LNCaP clone FGC (cell line): ENCODE results near the gene KLHDC8B.

ENCODE experiments used
- DNase-seq: peaks from one replicate; pipeline ENCODE4 v3.0.0-alpha.2; 2011; ENCODE audit warnings: low read depth
- H3K4me3 ChIP-seq: 2 replicates; pipeline ENCODE4 v1.5.1; 2011; ENCODE audit warnings: mild to moderate bottlenecking, low read depth, low read length, control low read depth
- CTCF ChIP-seq: IDR thresholded peaks from 2 replicates; pipeline ENCODE4 v1.5.1; 2012; ENCODE audit warnings: mild to moderate bottlenecking; ENCODE audit not compliant: control insufficient read depth, insufficient read depth; ENCODE audit errors: extremely low read depth

The KLHDC8B gene

GRCh38 chr3:49171119-49171774 is at the start of gene KLHDC8B:
TSS of gene KLHDC8B (plus strand) at chr3:49171598. CDS start at chr3:49172770, 1,172 bp downstream.
- DNase-seq, result peak; percentile 67
- H3K4me3 ChIP-seq, result peak within 1 kb of the TSS; percentile 72
- peak; percentile 85 for TF ChIP-seq CTCF

GRCh38 chr3:49122022-49122421 is 49.4 kb upstream of the KLHDC8B start:
- no peak for DNase-seq
- TF ChIP-seq CTCF, result no peak
- H3K4me3 ChIP-seq, result no peak overlapping the region

DNA sequence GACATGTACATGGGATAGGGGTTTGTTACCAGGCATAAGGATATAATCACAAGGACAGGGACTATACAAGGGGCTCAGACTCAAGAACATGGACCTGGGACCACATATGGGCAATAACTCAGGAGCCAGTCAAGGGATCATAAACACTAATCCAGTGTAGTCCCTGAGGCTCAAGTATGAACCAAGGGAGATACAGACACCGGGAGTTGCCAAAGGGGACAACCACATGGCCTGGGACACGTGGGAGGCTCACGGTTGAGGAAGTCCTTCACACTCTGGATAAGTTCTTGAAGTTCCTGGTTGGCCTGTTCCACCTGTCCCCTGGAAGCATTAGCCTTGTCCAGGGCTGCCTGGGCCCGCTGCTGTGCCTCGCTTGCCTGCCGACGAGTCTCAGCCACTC is 48.9 kb upstream of the KLHDC8B start:
- no peak for DNase-seq
- no peak overlapping the region for H3K4me3 ChIP-seq
- no peak for TF ChIP-seq CTCF

DNA sequence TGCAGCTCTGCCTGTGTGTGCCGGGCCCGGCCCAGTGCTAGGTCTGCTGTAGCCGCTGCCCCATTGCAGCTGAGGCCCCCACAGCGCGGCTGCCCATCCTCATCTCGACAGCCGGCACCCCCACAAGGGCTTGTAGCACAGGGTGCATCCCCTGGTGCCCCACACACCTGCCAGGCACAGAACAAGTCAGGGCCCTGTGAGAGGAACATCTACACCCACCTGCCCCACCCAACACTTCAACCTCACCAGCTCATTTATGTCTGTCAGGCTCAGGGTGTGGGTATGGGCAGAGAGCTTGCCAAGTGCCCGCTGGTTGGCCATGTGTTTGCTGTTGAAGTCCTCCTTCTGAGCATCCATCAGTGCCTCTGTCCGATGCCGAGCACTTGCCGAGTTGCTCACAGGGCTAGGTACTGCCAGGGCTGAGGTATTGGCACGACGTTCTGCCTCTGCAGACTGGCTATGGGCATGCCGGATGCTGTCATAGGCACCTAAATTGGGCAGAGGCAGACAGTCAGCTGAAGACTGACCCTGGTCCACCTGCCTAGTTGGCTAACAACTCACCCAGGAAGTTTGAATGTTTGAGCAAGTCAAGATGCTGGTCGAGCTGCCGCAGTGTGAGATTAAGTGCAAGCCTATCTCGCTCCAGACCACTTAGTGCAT is 48.4 kb upstream of the KLHDC8B start:
- H3K4me3 ChIP-seq, result no peak overlapping the region
- DNase-seq, result no peak
- TF ChIP-seq CTCF, result no peak

- no peak for TF ChIP-seq CTCF
- DNase-seq, result no peak
- no peak overlapping the region for H3K4me3 ChIP-seq
These were observed 47.7 kb upstream of the KLHDC8B start for GRCh38 chr3:49123687-49124086.

DNA sequence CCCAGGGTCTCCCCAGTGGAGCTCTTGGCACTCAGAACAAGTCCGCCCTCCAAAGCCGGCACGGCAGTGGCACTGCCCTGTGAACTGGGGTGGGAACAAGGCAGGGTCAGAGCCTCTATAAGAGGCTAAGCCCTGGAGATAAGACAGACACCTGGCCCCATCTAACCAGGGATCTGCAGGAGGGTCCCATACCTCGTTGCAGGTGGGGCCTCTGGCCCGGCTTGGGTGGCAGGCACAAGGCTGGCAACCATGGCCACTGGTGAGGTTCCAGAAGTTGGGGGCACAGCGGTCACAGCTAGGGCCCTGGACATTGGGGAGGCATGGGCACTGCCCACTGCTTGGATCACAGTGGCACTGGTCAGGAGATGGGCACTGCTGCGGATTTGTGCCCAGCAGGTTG is 47.2 kb upstream of the KLHDC8B start:
- H3K4me3 ChIP-seq, result no peak overlapping the region
- no peak for TF ChIP-seq CTCF
- no peak for DNase-seq
